HepG2 (cell line): Measurements from ENCODE around the gene CLCN4. TPM values are rescaled to one million over a fixed set of nuclear protein-coding genes. Genes with fewer than 3 reads are reported as not detected.

ENCODE experiments used
- ATAC-seq: fragments of 200-7000 bp; cut with Tn5 transposase; 3 replicates; pipeline ENCODE4 v1.9.1; 2020; ENCODE audit warnings: mild to moderate bottlenecking, moderate library complexity
- BruUV-seq: library from RNA; stranded (reverse); fragments of 400-500 nt; replicated peaks from 2 replicates; lab custom pipeline; 2021; lab: Mats Ljungman, UMichigan
- CTCF ChIA-PET: fragments of 300-600 bp; formaldehyde crosslinking; extraction: SDS; loops from one replicate; lab custom pipeline; 2021; ENCODE audit warnings: low total read pairs, inconsistent platforms, low intra/inter-chr PET ratio; lab: Yijun Ruan, JAX
- POLR2A ChIA-PET: fragments of 350-600 bp; sonication (Branson Sonifier 250); formaldehyde crosslinking; loops from one replicate; lab custom pipeline; 2020; ENCODE audit warnings: antibody characterized with exemption, inconsistent platforms; lab: Yijun Ruan, JAX
- DNase-seq: peaks from one replicate; pipeline ENCODE4 v3.0.0-alpha.2; 2015; ENCODE audit warnings: low spot score
- FAIRE-seq: peaks from 3 replicates; lab custom pipeline; 2011; peaks lifted over from hg19 to GRCh38; lab: Jason Lieb, UNC
- H2AFZ ChIP-seq: one replicate; pipeline ENCODE4 v1.6.1; 2011; ENCODE audit warnings: low read length, inconsistent platforms
- H3K27ac ChIP-seq: fragments of 300-600 bp; 3 replicates; pipeline ENCODE4 v1.8.0; 2011; ENCODE audit warnings: mixed run types, mild to moderate bottlenecking, mixed read lengths, low read length, inconsistent platforms; ENCODE audit not compliant: insufficient read depth; ENCODE audit errors: extremely low read length
- H3K27me3 ChIP-seq, 2 experiments: fragments of 200-600 bp in 1 of 2; 2 replicates in 1 of 2; 3 replicates in 1 of 2; pipeline versions ENCODE4 v1.6.0 to v1.8.0; 2011; ENCODE audit warnings: low read length in 2 of 2, mild to moderate bottlenecking in 2 of 2, moderate library complexity in 2 of 2, inconsistent platforms in 1 of 2; ENCODE audit not compliant: insufficient read depth in 2 of 2, control insufficient read depth in 1 of 2
- H3K36me3 ChIP-seq, 2 experiments: fragments of 200-600 bp in 1 of 2; replicated peaks in 1 of 2; 2 replicates in 1 of 2; 3 replicates in 1 of 2; pipeline versions ENCODE4 v1.5.1 to v1.8.0; 2011; ENCODE audit warnings: low read length in 2 of 2, inconsistent platforms in 1 of 2; ENCODE audit not compliant: insufficient read depth in 2 of 2, control insufficient read depth in 1 of 2
- H3K4me1 ChIP-seq: 2 replicates; pipeline ENCODE4 v1.5.1; 2012; ENCODE audit warnings: low read length, inconsistent platforms; ENCODE audit not compliant: insufficient read depth
- H3K4me2 ChIP-seq: 2 replicates; pipeline ENCODE4 v1.6.0; 2011; ENCODE audit warnings: low read depth, low read length, inconsistent platforms
- H3K4me3 ChIP-seq, 3 experiments: fragments of 200-600 bp in 1 of 3; sonication (generic), shearing (Covaris generic) in 1 of 3; replicated peaks in 1 of 3; 2 replicates each; pipeline ENCODE4 v1.5.1; 2011 to 2016; ENCODE audit warnings: low read length in 3 of 3, inconsistent platforms in 2 of 3, low read depth in 2 of 3, mild to moderate bottlenecking in 2 of 3, control low read depth in 1 of 3, mixed read lengths in 1 of 3; ENCODE audit not compliant: insufficient read depth in 1 of 3
- H3K79me2 ChIP-seq: one replicate; pipeline ENCODE4 v1.6.1; 2011; ENCODE audit warnings: low read length, inconsistent platforms; ENCODE audit not compliant: insufficient read depth
- H3K9ac ChIP-seq: 2 replicates; pipeline ENCODE4 v1.6.0; 2011; ENCODE audit warnings: mild to moderate bottlenecking, low read depth, low read length, inconsistent platforms; ENCODE audit not compliant: insufficient read depth
- H3K9me3 ChIP-seq: 2 replicates; pipeline ENCODE4 v1.5.1; 2012; ENCODE audit warnings: mild to moderate bottlenecking, low read length
- H4K20me1 ChIP-seq: 2 replicates; pipeline ENCODE4 v1.6.0; 2011; ENCODE audit warnings: inconsistent platforms, mild to moderate bottlenecking, low read length, moderate library complexity; ENCODE audit not compliant: insufficient read depth
- ARID5B ChIP-seq: IDR thresholded peaks from 2 replicates; pipeline ENCODE4 v1.4.0; 2020; ENCODE audit warnings: mild to moderate bottlenecking, missing genetic modification reagents
- ATAD3A ChIP-seq: sonication (generic); formaldehyde crosslinking; IDR thresholded peaks from 2 replicates; pipeline ENCODE4 v1.4.0; 2020; ENCODE audit warnings: missing genetic modification reagents
- CENPX ChIP-seq: sonication (generic); formaldehyde crosslinking; IDR thresholded peaks from 2 replicates; pipeline ENCODE4 v1.9.0; 2021; ENCODE audit warnings: mild to moderate bottlenecking, missing genetic modification reagents, moderate library complexity
- FOXO4 ChIP-seq: sonication (generic); formaldehyde crosslinking; conservative IDR thresholded peaks from 2 replicates; pipeline ENCODE4 v1.8.1; 2023; ENCODE audit warnings: missing genetic modification reagents
- HDAC2 ChIP-seq: sonication (generic); formaldehyde crosslinking; IDR thresholded peaks from 2 replicates; pipeline ENCODE4 v1.4.0; 2020; ENCODE audit warnings: missing genetic modification reagents
- HOXD1 ChIP-seq: sonication (generic); formaldehyde crosslinking; IDR thresholded peaks from 2 replicates; pipeline ENCODE4 v1.5.0; 2020; ENCODE audit warnings: missing genetic modification reagents
- KDM5A ChIP-seq: fragments of 200-600 bp; sonication (generic); IDR thresholded peaks from 2 replicates; pipeline ENCODE4 v1.7.0; 2018; ENCODE audit warnings: antibody characterized with exemption, mild to moderate bottlenecking, low read length, borderline replicate concordance
- MIER3 ChIP-seq: IDR thresholded peaks from 2 replicates; pipeline ENCODE4 v1.6.1; 2016; ENCODE audit warnings: missing compliant biosample characterization, borderline replicate concordance
- NFIB ChIP-seq: sonication (generic); formaldehyde crosslinking; IDR thresholded peaks from 2 replicates; pipeline ENCODE4 v1.9.0; 2021; ENCODE audit warnings: missing genetic modification reagents, mild to moderate bottlenecking, borderline replicate concordance
- TEAD3 ChIP-seq: optimal IDR thresholded peaks from 2 replicates; pipeline ENCODE3; 2016; ENCODE audit warnings: borderline replicate concordance
- ZNF225 ChIP-seq: sonication (generic); formaldehyde crosslinking; IDR thresholded peaks from 2 replicates; pipeline ENCODE4 v1.4.0; 2020; ENCODE audit warnings: mild to moderate bottlenecking, missing genetic modification reagents
- ZNF3 ChIP-seq: IDR thresholded peaks from 2 replicates; pipeline ENCODE4 v1.7.0; 2017; ENCODE audit warnings: inconsistent platforms
- ZNF343 ChIP-seq: sonication (generic); formaldehyde crosslinking; IDR thresholded peaks from 2 replicates; pipeline ENCODE4 v1.4.0; 2020; ENCODE audit warnings: mild to moderate bottlenecking, missing genetic modification reagents
- ZNF556 ChIP-seq: sonication (generic); formaldehyde crosslinking; IDR thresholded peaks from 2 replicates; pipeline ENCODE4 v1.4.0; 2020; ENCODE audit warnings: mild to moderate bottlenecking, missing genetic modification reagents, borderline replicate concordance
- ZNF576 ChIP-seq: sonication (generic); formaldehyde crosslinking; IDR thresholded peaks from 2 replicates; pipeline ENCODE4 v1.4.0; 2020; ENCODE audit warnings: mild to moderate bottlenecking, missing genetic modification reagents
- ZNF773 ChIP-seq: sonication (generic); formaldehyde crosslinking; IDR thresholded peaks from 2 replicates; pipeline ENCODE4 v1.4.0; 2020; ENCODE audit warnings: missing genetic modification reagents, borderline replicate concordance
- WGBS: methylation state at CpG from one replicate; pipeline ENCODE4 v1.1.6; 2017; ENCODE audit warnings: low lambda C conversion rate; 5-methylcytosine and 5-hydroxymethylcytosine counted together
- in situ Hi-C: cut with HindIII; loops from 2 replicates; pipeline ENCODE4 v1.10.0; 2017; ENCODE audit warnings: low pct_unique_long_range_greater_than_20kb; ENCODE audit not compliant: extremely low pct_ligation_motif_present
- intact Hi-C: fragments of 100-400 bp; cut with micrococcal nuclease; formaldehyde crosslinking; loops from one replicate; pipeline ENCODE4 v1.10.0; 2022; ENCODE audit not compliant: unreplicated experiment
- polyA plus RNA-seq, 8 experiments: library from polyadenylated mRNA; depleted of rRNA in 3 of 8; stranded (reverse) in 7 of 8; unstranded in 1 of 8; fragments of >200 nt; fragmentation: Illumina TruSeq in 4 of 8; extraction: Trizol in 4 of 8; gene quantifications; 2 replicates each; pipeline versions ENCODE4 v1.2.1 to v1.2.3, GENCODE V29; 2011 to 2016; ENCODE audit warnings: low read depth in 4 of 8, missing spikeins in 1 of 8, mixed read lengths in 1 of 8; ENCODE audit not compliant: insufficient read depth in 1 of 8
- total RNA-seq, 5 experiments: library from RNA; depleted of rRNA; stranded (reverse); fragments of >200 nt; fragmentation: Illumina TruSeq; extraction: Trizol; gene quantifications; 2 replicates each; pipeline ENCODE4 v1.2.3, GENCODE V29; 2016; ENCODE audit warnings: low read depth in 1 of 5
- TF ChIP-seq, protein P1 (sequence below): sonication (generic); formaldehyde crosslinking; IDR thresholded peaks from 2 replicates; pipeline ENCODE4 v1.5.0; 2020; ENCODE audit warnings: mild to moderate bottlenecking, missing genetic modification reagents, borderline replicate concordance

The CLCN4 gene
- total and polyA plus RNA-seq, 2 of the 13 experiments (the other 11 are each of a cell fraction or from before 2014, with no cell fraction given), result 1.8 to 2.5 TPM

- H3K4me2 ChIP-seq, result no peak overlapping the region
- H4K20me1 ChIP-seq, result no peaks in the 10 kb centered on the region
- H3K9ac ChIP-seq, result no peak overlapping the region
- intact Hi-C loops, result no loop called here
- ATAC-seq (no peak), DNase-seq (no peak), FAIRE-seq (no peak)
- TF ChIP-seq NFIB (CRISPR knock-in tag) (no peak), CENPX (no peak), ZNF225 (no peak), ZNF773 (CRISPR knock-in tag) (no peak), ZNF556 (CRISPR knock-in tag) (no peak), ZNF343 (CRISPR knock-in tag) (no peak), ZNF3 (CRISPR knock-in tag) (no peak), HDAC2 (no peak), KDM5A (no peak), TEAD3 (CRISPR knock-in tag) (no peak), HOXD1 (CRISPR knock-in tag) (no peak), MIER3 (CRISPR knock-in tag) (no peak), FOXO4 (CRISPR knock-in tag) (no peak), ARID5B (CRISPR knock-in tag) (no peak), ZNF576 (no peak), ATAD3A (CRISPR knock-in tag) (no peak)
- TF ChIP-seq, protein P1, sequence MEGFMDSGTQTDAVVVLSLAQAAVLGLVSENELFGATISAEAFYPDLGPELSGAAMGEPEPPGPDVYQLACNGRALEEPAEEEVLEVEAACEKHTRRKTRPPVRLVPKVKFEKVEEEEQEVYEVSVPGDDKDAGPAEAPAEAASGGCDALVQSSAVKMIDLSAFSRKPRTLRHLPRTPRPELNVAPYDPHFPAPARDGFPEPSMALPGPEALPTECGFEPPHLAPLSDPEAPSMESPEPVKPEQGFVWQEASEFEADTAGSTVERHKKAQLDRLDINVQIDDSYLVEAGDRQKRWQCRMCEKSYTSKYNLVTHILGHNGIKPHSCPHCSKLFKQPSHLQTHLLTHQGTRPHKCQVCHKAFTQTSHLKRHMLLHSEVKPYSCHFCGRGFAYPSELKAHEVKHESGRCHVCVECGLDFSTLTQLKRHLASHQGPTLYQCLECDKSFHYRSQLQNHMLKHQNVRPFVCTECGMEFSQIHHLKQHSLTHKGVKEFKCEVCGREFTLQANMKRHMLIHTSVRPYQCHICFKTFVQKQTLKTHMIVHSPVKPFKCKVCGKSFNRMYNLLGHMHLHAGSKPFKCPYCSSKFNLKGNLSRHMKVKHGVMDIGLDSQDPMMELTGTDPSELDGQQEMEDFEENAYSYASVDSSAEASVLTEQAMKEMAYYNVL, result no peak
- no TSS peak for BruUV-seq
- ChIA-PET CTCF (no interaction called here), POLR2A (no interaction called here)
- H3K4me1 ChIP-seq, result no peaks in the 10 kb centered on the region
- H3K27me3 ChIP-seq, result no peaks in the 10 kb centered on the region
- H2AFZ ChIP-seq, result no peak overlapping the region
- WGBS, result no CpG with 5 or more reads among the region's 3 CpGs
- no peaks in the 10 kb centered on the region for H3K9me3 ChIP-seq
- no peak overlapping the region for H3K4me3 ChIP-seq
- H3K27ac ChIP-seq, result no peak overlapping the region
- no peaks in the 10 kb centered on the region for H3K36me3 ChIP-seq
- in situ Hi-C loops, result no loop called here
- no peaks in the 10 kb centered on the region for H3K79me2 ChIP-seq
Measured at GRCh38 chrX:10183760-10184159, 27.0 kb downstream of the CLCN4 start.
